ENCODE measurements around the gene DHRS3.

DNA sequence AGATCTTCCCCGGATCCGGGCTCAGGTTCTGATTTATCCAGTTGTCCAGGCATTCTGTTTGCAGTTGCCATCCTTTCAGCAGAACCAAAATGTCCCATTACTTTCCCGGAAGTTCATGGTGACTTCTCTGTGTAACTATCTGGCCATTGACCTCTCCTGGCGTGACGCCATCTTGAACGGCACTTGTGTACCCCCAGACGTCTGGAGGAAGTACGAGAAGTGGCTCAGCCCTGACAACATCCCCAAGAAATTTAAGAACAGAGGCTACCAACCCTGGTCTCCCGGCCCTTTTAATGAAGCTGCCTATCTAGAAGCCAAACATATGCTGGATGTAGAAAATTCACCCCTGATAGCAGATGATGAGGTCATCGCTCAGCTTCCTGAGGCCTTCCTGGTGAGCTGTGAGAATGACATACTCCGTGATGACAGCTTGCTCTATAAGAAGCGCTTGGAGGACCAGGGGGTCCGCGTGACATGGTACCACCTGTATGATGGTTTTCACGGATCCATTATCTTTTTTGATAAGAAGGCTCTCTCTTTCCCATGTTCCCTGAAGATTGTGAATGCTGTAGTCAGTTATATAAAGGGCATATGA lies 48.2 kb upstream of the DHRS3 start:
- TF ChIP-seq, protein P1, sequence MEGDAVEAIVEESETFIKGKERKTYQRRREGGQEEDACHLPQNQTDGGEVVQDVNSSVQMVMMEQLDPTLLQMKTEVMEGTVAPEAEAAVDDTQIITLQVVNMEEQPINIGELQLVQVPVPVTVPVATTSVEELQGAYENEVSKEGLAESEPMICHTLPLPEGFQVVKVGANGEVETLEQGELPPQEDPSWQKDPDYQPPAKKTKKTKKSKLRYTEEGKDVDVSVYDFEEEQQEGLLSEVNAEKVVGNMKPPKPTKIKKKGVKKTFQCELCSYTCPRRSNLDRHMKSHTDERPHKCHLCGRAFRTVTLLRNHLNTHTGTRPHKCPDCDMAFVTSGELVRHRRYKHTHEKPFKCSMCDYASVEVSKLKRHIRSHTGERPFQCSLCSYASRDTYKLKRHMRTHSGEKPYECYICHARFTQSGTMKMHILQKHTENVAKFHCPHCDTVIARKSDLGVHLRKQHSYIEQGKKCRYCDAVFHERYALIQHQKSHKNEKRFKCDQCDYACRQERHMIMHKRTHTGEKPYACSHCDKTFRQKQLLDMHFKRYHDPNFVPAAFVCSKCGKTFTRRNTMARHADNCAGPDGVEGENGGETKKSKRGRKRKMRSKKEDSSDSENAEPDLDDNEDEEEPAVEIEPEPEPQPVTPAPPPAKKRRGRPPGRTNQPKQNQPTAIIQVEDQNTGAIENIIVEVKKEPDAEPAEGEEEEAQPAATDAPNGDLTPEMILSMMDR (IDR thresholded peaks at IDR 0.05) = no peak
- TF ChIP-seq POLR2AphosphoS5 (IDR thresholded peaks at IDR 0.05) = no peak
- no peak for TF ChIP-seq POLR2A (IDR thresholded peaks at IDR 0.05)
- no peak for TF ChIP-seq EP300 (IDR thresholded peaks at IDR 0.05)

Measured in gastroesophageal sphincter (tissue), 3 donors.